NCI-H2171 treated with DMSO at 0.1 percent for 48 hours (cell line): ENCODE results near the gene FMNL3.

Source experiments
- DNase-seq: peaks from one replicate; lab custom pipeline; 2025; lab: John Stamatoyannopoulos, UW

Gene FMNL3

GRCh38 chr12:49649445-49649844 lies 57.8 kb downstream of the FMNL3 start:
- no peak for DNase-seq

DNA sequence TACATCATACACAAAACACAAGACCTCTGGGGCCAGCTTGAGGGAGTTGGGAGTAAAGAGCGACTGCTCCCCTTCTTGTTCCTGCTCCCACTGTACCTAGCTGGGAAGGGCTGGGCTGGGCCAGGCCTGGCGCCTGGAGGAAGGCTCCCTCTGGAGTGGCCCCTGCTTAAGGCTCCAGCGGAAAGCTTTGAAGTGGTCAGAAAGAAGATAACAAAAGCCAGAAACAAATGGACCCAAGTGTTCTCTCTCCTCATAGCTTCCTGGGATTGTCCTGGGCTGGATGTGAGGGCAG lies 58.5 kb downstream of the FMNL3 start:
- no peak for DNase-seq

DNA sequence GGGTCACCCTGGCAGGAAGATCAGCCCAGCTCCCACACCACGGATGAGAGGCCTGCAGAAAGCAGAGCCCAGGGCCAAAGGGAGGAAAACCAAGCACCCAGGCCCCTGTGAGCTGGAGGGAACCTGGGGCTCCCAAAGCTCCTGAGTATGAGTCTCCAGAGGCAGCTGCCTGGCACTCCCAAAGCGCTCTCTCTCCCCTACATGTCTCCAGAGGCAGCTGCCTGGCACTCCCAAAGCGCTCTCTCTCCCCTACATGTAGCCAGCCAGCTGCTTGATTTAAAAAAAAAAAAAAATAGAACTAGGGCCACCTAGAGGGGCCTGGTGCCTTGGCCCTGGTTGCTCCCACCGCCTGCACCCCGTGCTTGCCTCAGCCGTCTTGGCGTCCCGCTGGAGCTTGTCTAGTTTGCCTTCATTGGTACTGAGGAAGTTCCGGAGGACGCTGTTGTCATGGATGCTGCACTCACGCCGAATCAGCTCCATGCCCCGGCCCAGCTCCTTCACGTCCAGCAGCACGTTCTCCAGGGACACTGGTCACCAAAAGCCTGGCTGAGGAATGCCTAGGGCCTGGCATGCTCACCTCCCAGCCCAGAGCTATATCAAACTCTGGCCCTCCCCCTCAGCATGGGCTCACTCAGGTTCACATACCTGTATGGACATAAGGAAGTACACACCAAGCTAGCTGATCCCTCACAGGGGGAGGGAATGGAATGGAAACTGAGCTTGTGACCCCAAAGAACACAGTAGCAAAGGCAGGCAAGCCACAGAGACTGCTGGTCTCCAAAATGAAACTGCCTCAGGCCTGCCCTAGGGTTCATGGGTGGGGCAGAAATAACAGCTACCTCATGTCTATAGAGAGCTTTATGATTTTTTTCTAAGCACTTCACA lies 59.1 kb downstream of the FMNL3 start:
- no peak for DNase-seq

DNA sequence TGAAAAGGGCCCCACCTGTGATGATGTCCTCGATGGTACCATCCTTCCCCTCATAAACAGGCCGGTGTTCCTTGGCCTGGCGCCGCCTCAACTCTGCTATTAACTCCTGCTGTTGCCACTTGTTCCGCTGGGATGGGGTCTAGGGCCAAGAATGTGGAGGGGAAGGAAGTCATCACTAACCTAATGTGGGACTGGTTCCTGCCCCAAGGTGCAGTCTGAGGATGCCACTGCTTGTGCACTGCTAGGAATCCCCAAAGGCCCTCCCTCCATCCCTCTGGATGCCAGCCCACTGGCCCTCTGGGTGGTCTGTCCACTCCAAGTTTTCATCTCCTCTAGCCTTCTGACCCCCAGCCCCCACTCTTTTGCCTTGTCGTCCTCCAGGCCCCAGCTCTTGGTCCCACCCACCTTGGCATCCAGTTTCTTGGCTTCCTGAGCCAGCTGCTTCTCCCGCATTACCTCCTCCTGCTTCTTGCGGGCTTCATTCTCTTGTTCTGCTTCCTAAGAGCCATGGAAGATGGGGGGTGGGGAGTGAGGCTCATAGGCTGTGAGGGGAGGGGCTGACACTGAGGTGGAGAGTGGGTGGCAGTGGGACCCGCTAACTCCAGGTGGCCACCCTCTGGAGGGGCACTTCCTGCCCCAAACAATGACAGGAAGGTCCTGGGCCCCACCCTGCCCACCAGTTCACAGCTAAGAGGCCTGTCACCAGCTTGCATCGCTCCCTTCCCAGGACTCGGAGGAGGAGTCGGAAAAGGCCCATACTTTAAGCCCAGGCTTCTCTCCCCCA lies 60.1 kb downstream of the FMNL3 start:
- no peak for DNase-seq

- DNase-seq = no peak
These were observed 60.8 kb downstream of the FMNL3 start for GRCh38 chr12:49646331-49646830.

GRCh38 chr12:49645146-49646039 lies 61.8 kb downstream of the FMNL3 start:
- DNase-seq = no peak

- peak; percentile 53 for DNase-seq
These were observed 62.6 kb downstream of the FMNL3 start for GRCh38 chr12:49644620-49644994.

- no peak for DNase-seq
These were observed 63.1 kb downstream of the FMNL3 start for GRCh38 chr12:49643961-49644619.

GRCh38 chr12:49643135-49643534 lies 64.1 kb downstream of the FMNL3 start:
- no peak for DNase-seq

- no peak for DNase-seq
These were observed 64.8 kb downstream of the FMNL3 start for GRCh38 chr12:49642370-49642802.

- no peak for DNase-seq
These were observed 65.3 kb downstream of the FMNL3 start for GRCh38 chr12:49641748-49642369.

GRCh38 chr12:49636979-49637755 lies 70.0 kb downstream of the FMNL3 start:
- peak; percentile 51 for DNase-seq

DNA sequence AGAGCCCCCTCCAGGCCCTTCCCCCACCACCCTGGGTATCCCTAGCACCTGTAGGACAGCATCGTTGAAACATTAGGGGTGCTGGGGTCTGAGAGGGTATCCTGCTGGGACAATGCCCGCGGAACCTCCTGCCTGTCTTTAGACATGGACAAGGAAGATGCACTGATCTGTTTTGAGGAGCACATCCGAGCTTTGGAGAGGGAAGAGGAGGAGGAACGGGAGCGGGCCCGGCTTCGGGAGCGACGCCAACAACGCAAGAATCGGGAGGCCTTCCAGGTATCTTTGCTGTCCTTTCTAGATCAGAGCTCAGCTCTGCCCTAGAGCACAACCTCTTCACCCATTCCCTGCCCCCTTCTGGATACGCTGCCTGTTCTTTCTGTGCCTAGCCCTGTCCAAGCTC lies 70.6 kb downstream of the FMNL3 start:
- DNase-seq = no peak

DNA sequence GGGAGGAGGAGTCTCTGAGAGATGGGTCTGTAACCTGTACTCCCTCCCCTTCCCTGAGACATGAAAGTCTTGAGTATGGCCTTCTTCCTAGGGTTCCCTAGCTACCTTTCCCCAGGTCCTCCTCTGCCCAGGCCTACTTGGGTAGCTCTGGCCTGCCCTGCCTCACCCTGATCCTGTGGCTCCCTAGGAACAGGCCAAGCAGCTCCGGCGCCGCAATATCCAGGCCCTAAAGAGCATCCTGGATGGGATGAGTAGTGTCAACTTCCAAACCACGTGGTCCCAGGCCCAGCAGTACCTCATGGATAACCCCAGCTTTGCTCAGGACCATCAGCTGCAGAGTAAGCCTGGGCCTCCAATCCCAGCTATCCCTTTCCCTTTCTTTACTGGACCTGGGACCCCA lies 71.5 kb downstream of the FMNL3 start:
- no peak for DNase-seq

DNA sequence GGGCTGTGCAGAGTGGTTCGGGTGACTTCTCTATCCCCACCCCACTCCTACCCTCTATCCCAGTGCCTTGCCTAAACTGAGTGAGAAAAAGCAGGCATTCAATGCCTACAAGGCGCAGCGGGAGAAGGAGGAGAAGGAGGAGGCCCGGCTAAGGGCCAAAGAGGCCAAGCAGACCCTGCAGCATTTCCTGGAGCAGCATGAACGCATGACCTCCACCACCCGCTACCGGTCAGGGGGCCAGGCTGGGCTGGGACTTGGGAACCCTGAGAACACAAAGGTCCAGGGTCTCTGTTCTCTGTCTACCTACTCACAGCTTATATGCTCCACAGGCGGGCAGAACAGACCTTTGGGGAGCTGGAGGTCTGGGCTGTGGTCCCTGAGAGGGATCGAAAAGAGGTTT lies 72.2 kb downstream of the FMNL3 start:
- no peak for DNase-seq

DNA sequence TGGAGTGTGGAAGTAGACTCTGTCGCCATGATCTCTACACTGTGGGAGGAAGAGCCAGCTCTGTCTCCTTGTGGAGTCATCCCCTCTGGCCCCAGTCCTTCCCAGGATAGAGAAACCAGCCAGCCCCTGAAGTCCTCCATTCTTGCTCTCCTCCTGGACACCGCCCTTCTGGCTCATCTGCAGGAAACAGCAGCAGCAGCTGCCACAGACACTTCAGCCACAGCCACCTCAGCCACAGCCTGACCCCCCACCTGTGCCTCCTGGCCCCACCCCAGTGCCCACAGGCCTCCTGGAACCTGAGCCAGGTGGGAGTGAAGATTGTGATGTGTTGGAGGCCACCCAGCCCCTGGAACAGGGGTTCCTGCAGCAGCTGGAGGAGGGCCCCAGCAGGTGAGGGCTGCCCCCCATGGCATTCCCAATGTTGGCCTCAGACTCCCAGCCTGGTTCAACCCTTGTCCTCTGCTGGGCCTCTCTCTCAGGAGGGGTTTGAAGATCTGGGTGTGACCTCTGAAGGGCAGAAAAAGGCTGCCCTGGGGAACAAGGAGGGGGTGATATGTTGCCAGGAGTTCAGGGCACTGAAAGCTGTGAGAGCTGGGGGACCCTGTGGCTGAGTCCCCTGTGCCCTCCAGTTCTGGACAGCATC lies 73.4 kb downstream of the FMNL3 start:
- no peak for DNase-seq

GRCh38 chr12:49632986-49633702 lies 74.1 kb downstream of the FMNL3 start:
- no peak for DNase-seq

GRCh38 chr12:49632401-49632800 lies 74.8 kb downstream of the FMNL3 start:
- no peak for DNase-seq

- no peak for DNase-seq
These were observed 75.8 kb downstream of the FMNL3 start for GRCh38 chr12:49631336-49631907.
